ENCODE data around the gene MYCBPAP.
A peak's percentile ranks its signal among the peaks of the same experiment; 100 is the strongest.

The MYCBPAP gene

GRCh38 chr17:50518384-50519023 lies 10.3 kb downstream of the MYCBPAP start:
- peak; percentile 57 for DNase-seq

DNA sequence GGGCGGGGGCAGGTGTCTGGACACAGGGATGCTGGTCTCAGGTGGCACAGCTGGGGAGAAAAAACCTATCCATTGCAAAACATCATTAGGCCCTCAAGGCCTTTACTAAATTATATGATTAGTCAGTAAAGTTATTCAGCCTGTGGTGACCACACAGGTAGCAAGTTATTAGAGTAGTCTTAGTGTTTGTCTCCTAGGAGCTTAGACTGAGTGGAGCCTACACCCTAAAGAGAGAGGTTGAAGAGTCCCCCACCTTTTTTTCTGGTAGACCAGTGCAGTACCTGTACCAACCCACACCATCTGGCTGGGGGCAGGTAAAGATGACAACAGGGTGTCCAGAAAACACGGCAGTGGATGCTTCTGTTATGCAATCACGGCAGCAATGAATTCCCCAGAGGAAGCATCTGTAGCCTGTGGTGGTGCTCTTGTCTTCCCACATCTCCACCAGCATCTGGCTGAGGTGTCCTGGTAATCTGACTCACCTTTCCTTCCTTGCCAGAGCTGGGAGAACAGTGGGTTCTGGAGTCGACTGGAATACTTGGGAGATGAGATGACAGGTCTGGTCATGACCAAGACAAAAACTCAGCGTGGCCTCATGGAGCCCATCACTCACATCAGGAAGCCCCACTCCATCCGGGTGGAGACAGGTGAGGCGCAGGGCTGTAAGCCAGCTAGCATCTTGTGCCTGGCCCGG lies 11.0 kb downstream of the MYCBPAP start:
- no peak for DNase-seq

DNA sequence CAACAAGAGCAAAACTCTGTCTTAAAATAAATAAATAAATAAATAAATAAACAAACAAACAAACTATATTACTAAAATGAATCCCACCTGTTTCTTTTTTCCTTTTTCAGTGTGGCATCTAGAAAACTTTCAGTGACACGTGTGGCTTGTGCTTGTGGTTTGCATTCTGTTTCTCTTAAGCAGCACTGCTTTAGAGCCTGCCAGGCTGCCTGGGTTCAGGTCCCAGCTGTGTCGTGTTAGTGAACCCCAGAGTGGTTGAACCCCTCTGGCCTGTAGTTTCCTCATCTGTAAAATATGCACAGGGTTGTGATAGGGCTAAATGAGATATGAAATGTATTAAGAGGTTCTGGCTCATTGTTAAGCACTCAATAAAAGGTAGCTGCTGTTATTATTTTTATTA lies 12.2 kb downstream of the MYCBPAP start:
- DNase-seq = no peak

GRCh38 chr17:50521514-50521913 lies 13.3 kb downstream of the MYCBPAP start:
- no peak for DNase-seq

- DNase-seq = no peak
Measured at GRCh38 chr17:50522766-50523165, 14.5 kb downstream of the MYCBPAP start.

DNA sequence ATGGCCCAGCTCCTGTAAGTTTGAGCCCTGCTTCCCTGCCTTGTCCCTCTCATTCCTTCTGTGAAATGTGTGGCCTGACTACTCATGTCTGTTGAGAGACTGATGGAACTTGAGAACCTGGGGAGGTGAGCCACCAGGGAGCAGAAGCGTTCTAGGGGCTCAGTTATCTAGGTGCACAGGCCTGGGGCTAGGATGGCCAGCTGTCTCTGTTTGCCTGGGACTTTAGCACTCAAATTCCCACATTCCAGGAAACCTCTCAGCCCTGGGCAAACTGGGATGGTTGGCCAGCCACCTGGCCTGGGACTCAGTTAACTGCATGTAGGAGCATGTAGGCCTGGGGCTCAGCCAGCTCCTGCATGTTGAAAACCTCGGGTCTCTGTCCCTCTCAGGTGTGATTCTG lies 15.0 kb downstream of the MYCBPAP start:
- no peak for DNase-seq

GRCh38 chr17:50524838-50525237 lies 16.6 kb downstream of the MYCBPAP start:
- no peak for DNase-seq

GRCh38 chr17:50527155-50527762 lies 19.0 kb downstream of the MYCBPAP start:
- no peak for DNase-seq

DNA sequence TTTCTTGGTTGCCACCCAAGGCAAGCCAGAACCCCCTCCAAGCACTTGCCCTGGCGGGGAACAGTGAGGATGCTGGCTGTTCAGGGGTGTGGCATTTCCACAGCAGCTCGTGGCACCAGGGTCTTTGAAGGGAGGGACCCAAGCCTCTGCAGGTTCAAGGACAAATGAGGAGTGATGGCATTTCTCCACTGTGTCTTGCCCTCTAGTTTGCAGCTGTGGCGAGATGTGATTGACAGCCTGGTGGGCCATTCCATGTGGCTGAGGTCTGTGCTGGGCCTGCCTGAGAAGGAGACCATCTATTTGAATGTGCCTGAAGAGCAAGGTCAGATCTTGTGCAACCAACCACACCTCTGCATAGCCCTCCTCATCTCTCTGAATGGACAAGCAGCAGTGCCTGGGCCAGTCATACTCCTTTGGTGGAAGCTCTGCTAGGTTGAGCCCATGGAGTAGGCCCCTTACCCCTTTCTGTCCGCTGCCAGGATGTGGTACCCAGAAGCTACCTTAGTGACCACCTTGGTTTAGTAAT lies 19.8 kb downstream of the MYCBPAP start:
- DNase-seq = no peak

GRCh38 chr17:50529849-50530248 lies 21.6 kb downstream of the MYCBPAP start:
- no peak for DNase-seq

DNA sequence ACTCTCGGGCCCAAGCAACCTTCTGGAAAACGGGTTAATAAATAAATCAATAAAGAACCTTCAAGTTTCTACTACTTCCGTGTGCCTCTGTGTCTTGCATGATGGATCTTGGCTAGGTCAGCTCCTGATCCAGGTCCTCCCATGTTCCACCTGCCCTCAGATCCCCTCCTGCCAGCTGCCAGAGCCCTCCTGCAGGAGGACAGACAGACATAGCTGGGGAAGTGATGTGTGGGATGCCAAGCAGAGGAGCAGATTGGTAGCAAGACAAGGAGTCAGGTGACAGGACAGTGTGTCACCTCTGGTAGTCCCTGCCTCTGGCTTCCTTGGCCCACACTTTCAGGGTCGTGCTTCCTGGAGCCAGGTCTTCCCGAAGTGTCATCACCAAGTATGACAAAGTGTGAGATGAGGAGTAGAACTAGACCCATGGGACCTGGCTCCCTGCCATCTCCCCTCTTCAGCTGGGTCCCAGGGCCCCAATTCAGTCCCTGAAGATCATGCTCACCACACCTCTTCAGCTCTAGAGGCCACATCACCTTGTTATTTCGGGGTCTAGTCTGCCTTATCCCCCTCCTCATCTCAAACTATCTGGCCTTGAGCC lies 23.3 kb downstream of the MYCBPAP start:
- DNase-seq = no peak

GRCh38 chr17:50532452-50533024 lies 24.3 kb downstream of the MYCBPAP start, which contains the start of gene EPN3:
Gene EPN3 (plus strand): TSS chr17:50532735. CDS start chr17:50536557, 3,822 bp downstream.
- peak; percentile 58 for DNase-seq

DNA sequence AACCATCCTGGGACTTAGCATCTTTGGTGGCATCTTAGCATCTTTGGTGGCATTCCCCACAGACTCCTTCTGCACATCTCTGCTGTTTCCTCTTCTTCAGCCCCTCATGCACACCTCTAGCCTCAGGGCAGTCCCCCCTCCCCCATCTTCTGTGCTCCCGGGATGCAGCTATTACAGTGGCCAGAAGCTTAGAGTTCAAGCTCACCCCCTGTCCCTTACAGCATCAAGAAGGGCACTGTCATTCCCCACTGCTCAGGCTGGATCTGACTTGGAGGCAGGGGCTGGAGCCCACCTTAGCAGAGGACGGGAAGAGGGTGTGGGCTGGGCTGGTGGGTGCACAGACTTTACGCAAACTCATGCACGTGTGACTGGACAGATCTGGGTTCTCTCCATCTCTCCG lies 24.9 kb downstream of the MYCBPAP start:
- no peak for DNase-seq

GRCh38 chr17:50533720-50534148 lies 25.5 kb downstream of the MYCBPAP start:
- peak; percentile 63 for DNase-seq

DNA sequence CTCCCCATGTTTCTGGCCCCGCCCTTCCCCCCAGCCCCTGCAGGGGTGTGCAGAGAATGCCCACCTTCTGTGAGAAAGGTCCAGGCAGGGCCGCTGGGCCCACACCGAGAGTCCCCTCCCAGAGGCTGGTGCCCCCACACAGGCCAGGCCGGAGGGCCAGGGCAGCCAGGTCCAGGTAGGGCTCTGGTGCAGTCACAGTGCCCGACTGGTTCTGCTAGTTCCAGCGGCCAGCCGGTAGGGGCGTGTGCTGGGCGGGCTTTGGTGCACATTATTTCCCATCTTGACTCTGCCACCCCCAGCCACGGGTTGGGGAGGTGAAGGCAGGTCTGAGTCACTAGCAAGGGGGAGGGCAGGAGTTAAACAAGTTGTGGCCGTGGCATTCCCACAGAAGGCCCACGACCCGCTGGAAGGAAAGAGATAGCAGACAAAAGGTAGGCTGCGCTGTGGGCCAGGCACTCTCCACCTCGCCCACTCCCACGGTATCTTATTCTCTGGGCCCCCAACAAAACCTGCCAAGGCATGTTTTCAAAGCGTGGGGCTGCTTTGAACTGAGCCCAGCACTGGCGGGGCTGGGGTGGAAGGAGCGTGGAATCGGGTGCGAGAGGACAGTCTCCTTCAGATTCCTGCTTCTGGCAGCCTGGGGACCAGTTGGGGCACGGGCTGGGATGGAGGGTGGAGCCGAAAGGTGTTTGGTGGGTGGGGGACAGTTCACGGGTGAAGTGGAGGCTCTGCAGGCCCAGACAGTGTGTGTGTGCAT lies 26.2 kb downstream of the MYCBPAP start:
- no peak for DNase-seq

- DNase-seq = no peak
Measured at GRCh38 chr17:50534979-50535326, 26.7 kb downstream of the MYCBPAP start.

DNA sequence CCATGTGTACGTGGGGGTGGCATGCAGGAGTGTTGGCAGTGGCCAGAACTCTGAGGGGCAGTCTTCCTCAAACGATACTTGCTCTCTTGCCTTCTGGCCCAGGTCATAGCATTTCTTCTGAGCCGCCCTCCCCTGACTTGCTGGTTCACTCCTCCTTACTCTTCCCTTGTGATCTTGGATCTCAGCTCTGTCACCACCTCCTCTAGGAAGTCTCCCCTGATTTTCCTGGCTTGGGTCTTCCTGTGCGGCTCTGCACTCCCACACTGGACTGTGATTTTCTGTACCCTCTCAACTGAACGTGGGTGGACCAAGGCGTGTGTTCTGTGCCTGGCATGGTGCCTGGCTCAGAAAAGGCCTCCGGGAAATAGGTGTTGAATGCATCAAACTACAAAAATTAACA lies 27.2 kb downstream of the MYCBPAP start:
- no peak for DNase-seq

DNA sequence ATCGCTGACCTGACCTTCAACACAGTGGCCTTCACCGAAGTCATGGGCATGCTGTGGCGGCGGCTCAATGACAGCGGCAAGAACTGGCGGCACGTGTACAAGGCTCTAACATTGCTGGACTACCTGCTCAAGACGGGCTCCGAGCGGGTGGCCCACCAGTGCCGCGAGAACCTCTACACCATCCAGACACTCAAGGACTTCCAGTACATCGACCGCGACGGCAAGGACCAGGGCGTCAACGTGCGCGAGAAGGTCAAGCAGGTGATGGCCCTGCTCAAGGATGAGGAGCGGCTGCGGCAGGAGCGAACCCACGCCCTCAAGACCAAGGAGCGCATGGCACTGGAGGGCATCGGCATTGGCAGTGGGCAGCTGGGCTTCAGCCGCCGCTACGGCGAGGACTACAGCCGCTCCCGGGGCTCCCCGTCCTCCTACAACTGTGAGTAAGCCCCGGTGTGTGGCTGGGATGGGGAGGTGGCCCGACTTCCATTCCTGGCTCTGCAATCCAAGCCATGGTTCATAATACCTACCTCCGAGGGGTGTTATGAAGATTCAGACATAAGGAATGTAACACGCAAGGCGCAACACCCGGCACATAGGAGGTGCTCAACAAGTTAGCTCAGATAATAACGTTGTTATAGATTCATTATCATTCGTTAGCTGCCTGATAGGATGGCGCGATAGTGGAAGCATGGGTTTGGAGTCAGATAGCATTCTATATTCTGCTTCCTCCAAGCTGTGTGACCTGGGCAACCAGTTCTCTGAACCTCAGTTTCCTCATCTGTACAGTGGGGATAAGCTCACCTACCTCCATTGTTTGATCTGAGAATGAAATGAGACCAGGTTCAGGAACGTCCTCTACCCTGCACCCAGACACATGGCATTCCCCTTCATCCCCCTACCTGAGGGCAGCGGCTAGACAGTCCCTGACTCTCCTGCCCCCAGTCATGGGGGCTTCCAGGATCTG lies 28.7 kb downstream of the MYCBPAP start:
- no peak for DNase-seq

- DNase-seq = no peak
Measured at GRCh38 chr17:50537721-50538548, 29.7 kb downstream of the MYCBPAP start.
